ENCODE measurements around the gene CHRNB4.
A peak's percentile ranks its signal among the peaks of the same experiment; 100 is the strongest.
"Not testable (repeated sequence)": the region's sequence is repeated elsewhere in the genome, so short reads cannot be mapped to it uniquely, and the experiment has no call there.

Gene CHRNB4

GRCh38 chr15:78641102-78641748 is at the start of gene CHRNB4:
Gene CHRNB4 (minus strand): TSS chr15:78641210. CDS start chr15:78641133, 77 bp downstream.
- DNase-seq (ENCODE audit: low spot score) = no peak

GRCh38 chr15:78689626-78690025 is 48.6 kb upstream of the CHRNB4 start:
- no peak for DNase-seq (ENCODE audit: low spot score)

DNA sequence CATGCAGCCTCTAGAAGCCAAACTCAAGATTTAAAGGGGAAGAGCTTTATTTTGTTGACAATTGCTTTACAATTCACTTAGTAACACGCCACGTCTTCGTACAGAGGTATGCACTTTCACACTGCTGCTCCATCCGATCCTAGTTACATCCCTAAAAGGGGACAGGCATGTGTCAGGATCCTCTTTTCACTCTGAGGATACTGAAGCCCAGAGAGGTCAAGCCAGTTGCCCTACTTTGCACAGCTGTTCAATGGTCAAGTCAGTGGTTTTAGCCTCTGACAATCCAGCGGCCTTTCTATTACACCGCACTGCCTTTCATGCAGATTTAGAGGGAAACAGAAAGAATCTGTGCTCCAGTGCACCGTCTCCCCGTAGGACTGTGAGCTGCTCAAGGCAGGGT is 44.9 kb upstream of the CHRNB4 start:
- DNase-seq (ENCODE audit: low spot score) = no peak

DNA sequence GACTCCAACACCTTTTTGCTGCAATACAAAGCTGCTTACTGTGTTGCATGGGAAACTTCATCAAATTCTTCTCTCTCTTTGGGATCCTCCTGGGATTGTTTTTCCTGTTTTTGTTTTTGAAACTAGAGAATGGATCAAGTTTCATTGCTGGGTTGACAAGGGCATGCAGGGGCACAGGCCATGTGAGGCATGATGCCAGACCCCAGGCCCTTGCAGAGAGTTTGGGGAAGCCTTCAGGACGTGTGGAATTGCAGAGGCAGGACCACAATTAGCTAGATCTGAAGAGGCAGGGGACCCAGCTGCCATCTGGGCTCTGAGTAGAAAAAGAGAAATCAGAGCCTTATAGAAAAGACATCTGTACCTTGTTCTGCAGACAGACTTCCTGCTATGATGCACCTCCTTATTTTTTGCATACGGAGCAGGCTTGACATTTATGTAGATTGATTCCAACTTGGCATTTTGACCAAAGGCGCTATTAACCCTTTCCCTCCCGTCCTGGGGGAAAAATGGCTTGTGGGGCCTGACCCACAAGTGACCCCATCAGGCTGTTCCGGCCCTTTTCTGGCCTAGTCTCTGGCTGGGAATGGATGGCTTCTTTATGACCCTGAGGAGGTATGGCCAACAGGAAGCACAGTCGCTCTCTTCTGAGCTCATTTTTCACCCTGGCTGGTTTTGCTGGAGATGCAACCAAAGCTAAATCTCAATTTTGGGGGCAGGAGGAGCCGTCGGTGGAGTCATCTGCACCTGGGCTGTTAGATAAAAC is 44.3 kb upstream of the CHRNB4 start:
- no peak for DNase-seq (ENCODE audit: low spot score)

GRCh38 chr15:78684657-78685056 is 43.6 kb upstream of the CHRNB4 start:
- DNase-seq (ENCODE audit: low spot score) = no peak

DNA sequence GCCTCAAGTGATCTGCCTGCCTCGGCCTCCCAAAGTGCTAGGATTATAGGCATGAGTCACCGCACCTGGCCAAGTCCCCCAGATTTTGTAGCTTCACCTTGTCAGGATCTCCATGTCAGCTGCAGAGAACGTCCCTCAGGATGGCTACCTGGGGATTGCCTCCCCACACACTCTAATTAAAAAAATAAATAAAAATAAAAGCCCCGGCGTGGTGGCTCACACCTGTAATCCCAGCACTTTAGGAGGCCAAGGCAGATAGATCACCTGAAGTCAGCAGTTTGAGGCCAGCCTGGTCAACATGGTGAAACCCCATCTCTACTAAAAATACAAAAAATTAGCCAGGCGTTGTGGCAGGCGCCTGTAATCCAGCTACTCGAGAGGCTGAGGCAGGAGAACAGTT is 42.6 kb upstream of the CHRNB4 start:
- DNase-seq (ENCODE audit: low spot score) = not testable (repeated sequence)

- no peak for DNase-seq (ENCODE audit: low spot score)
Measured at GRCh38 chr15:78682693-78683410, 41.8 kb upstream of the CHRNB4 start.

- DNase-seq (ENCODE audit: low spot score) = no peak
Measured at GRCh38 chr15:78682004-78682651, 41.1 kb upstream of the CHRNB4 start.

DNA sequence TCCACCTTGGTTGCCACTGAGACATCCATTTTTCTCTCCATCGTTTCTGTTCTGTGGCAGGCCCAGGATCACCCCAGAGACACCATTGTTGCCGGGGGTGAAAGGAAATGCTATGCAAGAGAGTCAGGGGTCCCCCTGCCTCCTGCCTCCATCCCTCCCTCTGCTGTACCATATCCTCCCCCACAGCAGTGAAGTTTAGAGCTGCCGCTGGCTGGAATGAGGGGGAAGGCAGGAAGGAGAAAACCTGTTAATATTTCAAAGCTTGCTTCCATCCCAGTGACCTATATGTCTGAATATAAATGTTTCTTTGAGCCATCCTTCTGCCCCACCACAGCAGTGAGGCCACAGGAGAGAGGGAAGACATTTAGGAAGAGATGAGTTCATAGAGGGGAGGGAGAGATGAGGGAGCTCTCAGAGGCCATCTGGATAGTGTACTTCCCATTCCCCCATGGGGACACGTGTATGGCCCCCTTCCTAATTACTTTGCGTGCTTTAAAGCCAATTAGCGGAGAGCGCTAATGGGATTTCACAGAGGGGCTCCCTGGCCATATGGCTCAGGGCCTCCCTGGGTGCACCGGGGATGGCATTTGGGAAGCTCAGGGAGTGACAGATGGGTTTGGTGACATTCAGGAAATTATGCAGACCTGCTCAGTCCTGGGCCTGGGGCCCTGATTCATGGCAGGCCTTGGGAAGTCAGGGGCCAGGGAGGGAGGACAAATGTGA is 40.4 kb upstream of the CHRNB4 start:
- peak; percentile 88 for DNase-seq (ENCODE audit: low spot score)

- no peak for DNase-seq (ENCODE audit: low spot score)
Measured at GRCh38 chr15:78680431-78681075, 39.5 kb upstream of the CHRNB4 start.

DNA sequence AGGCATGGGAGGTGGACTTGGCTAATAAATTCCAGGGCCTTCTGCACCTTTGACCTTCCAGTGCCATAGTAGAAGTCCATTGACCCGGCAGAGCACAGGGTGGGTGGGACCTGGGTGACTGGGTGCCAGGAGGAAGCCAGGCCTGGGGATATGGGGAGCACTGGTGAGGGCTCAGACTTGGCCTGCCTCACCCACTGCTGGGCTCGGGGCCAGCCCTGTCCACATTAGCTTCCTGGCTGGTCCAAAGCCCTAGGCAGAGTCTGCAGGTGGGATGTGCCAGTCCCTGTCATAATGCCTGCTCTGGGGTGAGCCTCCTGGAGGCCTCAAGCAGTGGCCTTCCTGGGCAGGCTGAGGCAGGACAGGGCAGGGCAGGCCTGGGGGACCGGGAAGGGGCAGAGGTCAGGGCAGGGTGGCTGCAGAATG is 38.1 kb upstream of the CHRNB4 start:
- no peak for DNase-seq (ENCODE audit: low spot score)

GRCh38 chr15:78676424-78677110 is 35.6 kb upstream of the CHRNB4 start:
- no peak for DNase-seq (ENCODE audit: low spot score)

DNA sequence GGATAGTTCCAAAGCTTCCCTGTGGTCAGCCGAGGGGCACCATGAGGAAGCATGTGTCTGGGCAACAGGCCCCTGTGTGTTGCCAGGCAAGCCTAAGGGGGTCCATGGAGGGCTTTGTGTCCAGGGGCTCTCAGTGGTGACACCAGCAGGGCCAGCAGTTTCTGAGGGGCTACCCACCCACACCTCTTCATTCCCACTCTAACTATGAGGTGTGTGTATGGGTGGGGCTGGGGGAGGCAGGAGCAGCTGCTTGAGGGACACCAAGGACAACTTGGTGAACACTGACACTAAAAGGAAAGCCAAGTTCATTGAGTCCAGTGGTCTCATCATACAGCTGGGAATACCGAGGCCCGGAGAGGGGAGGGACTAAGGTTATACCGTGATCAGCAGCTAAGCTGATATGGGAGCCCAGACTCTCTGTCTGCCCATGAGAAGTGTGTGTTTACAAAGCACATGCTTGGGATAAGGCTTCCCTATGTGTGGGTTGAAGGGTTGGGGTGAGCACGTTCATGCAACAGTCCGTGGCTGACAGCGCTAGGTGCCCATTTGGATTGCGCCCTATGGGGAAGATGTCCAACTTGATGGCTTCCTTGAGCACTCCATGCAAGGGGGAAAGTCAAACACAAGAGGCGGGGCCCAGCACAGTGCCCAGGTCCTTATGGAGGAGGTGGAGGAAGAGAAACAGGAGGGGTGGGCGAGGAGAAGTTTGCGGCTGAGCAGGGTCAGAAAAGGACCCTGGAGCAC is 34.8 kb upstream of the CHRNB4 start:
- no peak for DNase-seq (ENCODE audit: low spot score)

DNA sequence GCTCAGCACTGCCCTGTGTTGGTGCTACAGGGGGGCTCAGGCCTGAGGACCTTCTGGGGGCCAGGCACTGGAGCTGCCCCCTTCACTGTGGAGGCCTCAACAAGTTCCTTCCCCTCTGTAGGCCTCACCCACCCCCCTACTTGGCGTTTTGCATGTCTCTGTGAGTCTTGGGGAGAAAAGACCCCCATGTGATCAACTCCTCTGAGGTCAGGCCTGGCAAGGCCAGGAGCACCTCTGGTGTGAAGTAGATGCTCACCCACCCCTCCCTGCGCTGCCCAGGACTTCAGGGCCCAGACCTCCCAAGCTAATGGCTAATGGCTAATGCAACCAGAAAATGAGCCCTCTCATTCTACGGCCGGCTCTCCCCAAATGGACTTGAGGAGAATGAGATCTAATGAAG is 34.2 kb upstream of the CHRNB4 start:
- DNase-seq (ENCODE audit: low spot score) = no peak

DNA sequence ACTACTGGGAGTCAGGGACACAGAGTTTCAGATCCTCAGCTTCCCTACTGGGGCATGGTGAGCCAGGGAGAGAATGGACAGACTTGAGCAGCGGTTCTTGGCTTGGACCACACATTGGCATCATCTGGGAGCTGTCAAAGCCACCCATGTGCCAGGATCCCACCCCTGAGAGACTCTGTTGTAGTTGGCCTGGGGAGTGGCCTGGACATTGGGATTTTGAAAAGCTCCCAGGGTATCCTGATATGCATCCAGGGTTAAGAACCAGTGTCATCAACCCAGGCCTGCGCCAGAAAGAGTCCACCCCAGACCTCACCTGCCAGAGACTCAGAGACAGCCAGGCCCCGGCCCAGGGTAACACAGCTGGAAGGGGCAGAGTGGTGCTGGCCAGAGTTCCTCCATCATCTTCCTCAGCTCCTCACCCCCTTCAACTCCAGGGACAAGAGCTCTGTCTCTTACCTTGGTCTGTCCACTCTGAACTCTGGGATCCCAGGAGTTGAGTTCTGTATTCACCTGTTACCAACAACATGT is 33.0 kb upstream of the CHRNB4 start:
- no peak for DNase-seq (ENCODE audit: low spot score)

- no peak for DNase-seq (ENCODE audit: low spot score)
Measured at GRCh38 chr15:78673476-78673875, 32.5 kb upstream of the CHRNB4 start.

- DNase-seq (ENCODE audit: low spot score) = no peak
Measured at GRCh38 chr15:78672285-78673014, 31.4 kb upstream of the CHRNB4 start.

- DNase-seq (ENCODE audit: low spot score) = peak; percentile 64
Measured at GRCh38 chr15:78671626-78672211, 30.7 kb upstream of the CHRNB4 start.

- no peak for DNase-seq (ENCODE audit: low spot score)
Measured at GRCh38 chr15:78668987-78669386, 28.0 kb upstream of the CHRNB4 start.

All from cerebellar cortex (tissue), 1 donor.